ENCODE results near the gene RAB25. TPM values are rescaled to one million over a fixed set of nuclear protein-coding genes. Genes with fewer than 3 reads are reported as not detected.
"Not testable (repeated sequence)": the region's sequence is repeated elsewhere in the genome, so short reads cannot be mapped to it uniquely, and the experiment has no call there.

The RAB25 gene
- total RNA-seq = 11.9 TPM
- polyA plus RNA-seq = 28.2 TPM

- Histone ChIP-seq H3K36me3 (ENCODE audit: insufficient read depth) (no peaks in the 10 kb centered on the region), H3K27ac (ENCODE audit: low read depth) (peak within 1 kb of the TSS; percentile 43), H3K4me3 (ENCODE audit: low read depth, low read length) (peak within 1 kb of the TSS; percentile 22), H3K4me1 (ENCODE audit: insufficient read depth) (no peaks in the 10 kb centered on the region)
- WGBS = 41% methylated on average over 11 of the region's 11 CpGs
- peak; percentile 78 for DNase-seq (ENCODE audit: extremely low spot score)
Measured at GRCh38 chr1:156060937-156061636, at the start of gene RAB25. TSS of gene RAB25 (plus strand) at chr1:156061160. CDS start at chr1:156061401, 241 bp downstream.

DNA sequence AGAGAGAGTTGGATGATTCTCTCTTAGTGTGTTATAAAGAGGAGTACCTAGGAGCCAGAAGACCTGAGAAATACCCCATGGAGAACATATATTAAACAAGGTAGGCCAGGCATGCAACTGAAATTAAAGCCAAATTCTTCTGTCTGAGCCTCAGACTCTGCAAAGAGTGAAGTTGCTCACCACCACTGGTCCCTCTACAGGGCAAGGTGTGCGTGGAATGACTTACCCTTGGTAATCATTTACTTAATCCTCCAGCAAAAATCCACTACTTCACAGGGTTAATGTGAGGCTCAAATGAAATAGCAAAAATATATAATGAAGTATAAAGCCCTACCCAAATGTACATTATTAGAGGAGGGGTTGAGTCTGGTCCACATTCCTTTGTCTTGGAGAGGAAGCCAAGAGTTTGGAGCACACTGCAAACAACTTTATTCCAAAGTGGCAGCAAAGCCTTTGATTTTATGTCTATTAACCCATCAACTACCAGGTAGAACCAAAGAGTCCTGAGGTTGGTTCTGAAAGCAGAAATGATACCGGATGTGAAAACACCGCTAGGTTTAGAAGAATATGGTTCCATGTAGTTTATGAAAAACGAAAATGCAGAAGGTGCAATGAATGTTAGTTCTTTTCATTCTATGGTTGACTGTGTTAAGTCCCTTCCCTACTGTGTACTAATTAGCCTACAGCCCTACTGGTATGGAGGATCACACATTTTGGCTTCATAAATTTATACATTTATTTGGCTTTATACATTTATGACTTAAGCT, 48.7 kb upstream of the RAB25 start:
- H3K36me3 ChIP-seq (ENCODE audit: insufficient read depth) = peaks cover 10% of the 10 kb centered on the region

GRCh38 chr1:156014829-156015228, 46.1 kb upstream of the RAB25 start:
- WGBS = 92% methylated on average over 7 of the region's 7 CpGs
- H3K36me3 ChIP-seq (ENCODE audit: insufficient read depth) = peaks cover 8% of the 10 kb centered on the region

More for the DNA sequence above, 48.7 kb upstream of the RAB25 start:
- WGBS = 91% methylated on average over 4 of the region's 4 CpGs
- H3K4me3 ChIP-seq (ENCODE audit: low read depth, low read length) = no peak overlapping the region
- no peaks in the 10 kb centered on the region for H3K4me1 ChIP-seq (ENCODE audit: insufficient read depth)
- no peak overlapping the region for H3K27ac ChIP-seq (ENCODE audit: low read depth)
- DNase-seq (ENCODE audit: extremely low spot score) = no peak

DNA sequence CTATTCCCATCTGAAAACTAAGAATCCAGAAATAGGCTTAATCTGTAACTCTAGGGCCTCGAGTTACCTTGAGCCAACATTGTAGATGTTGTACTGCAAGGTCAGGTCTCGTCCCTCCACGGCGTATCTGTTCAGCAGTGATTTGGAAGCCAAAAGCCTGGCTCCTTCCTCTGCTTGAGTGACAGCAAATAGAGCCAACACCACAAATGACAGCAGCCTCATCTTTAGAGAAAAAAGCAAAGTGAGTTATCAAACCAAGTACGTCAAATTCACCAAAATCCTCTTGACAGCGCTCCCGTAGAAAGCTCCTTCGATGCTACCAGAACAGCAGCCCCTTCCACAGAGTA, 41.0 kb upstream of the RAB25 start:
- no peak for DNase-seq (ENCODE audit: extremely low spot score)
- WGBS = 50% methylated on average over 8 of the region's 8 CpGs
- no peak overlapping the region for H3K27ac ChIP-seq (ENCODE audit: low read depth)
- H3K4me3 ChIP-seq (ENCODE audit: low read depth, low read length) = peak overlapping the region; percentile 86
- H3K36me3 ChIP-seq (ENCODE audit: insufficient read depth) = peaks cover 3% of the 10 kb centered on the region
- H3K4me1 ChIP-seq (ENCODE audit: insufficient read depth) = no peaks in the 10 kb centered on the region

More at GRCh38 chr1:156014829-156015228, 46.1 kb upstream of the RAB25 start:
- Histone ChIP-seq H3K27ac (ENCODE audit: low read depth) (no peak overlapping the region), H3K4me3 (ENCODE audit: low read depth, low read length) (no peak overlapping the region), H3K4me1 (ENCODE audit: insufficient read depth) (no peaks in the 10 kb centered on the region)
- DNase-seq (ENCODE audit: extremely low spot score) = no peak

DNA sequence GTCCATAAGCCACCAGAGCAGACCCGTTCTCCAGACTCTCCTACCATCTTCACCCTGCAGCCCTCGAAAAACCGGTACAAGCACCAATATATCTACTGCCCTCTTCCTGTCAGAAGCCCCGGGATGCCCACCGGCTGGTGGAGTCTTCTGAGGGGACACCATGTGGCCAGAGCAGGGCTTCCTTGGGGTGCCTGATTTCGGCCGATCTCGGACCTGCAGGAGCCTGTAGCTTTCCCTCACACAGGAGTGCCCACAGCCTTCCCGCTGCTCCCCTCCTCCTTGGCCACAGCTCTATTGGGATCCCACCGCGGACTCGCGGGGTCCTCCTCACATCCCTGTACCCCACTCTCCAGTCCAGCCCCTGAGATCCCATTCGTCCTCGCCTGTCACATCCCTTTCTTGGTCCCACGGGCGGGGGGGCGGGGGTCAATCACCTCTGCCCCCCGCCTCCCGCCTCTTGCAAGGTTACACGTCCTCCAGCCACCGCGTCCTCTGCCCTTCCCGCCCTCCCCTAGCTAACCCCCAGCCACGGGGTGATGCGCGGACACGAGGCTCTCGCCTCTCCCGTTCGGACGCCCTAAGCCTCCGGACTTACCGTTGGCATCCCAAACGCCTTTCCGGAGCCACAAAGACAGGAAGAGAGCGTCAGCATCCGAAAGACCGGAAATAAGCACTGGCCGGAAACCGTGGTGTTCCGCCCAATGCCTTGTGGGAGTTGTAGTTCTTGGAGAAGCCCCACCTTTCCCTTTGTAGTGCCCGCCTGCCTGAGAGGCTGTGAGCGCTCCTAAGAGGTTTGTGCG, 40.5 kb upstream of the RAB25 start, which contains the start of gene SSR2:
Gene SSR2 (minus strand): TSS at position 659 of the 800 bp plus-strand sequence. CDS start 784 bp downstream, outside the sequence.
- H3K4me3 ChIP-seq (ENCODE audit: low read depth, low read length) = peak within 1 kb of the TSS; percentile 86
- WGBS = under 1% methylated on average over 45 of the region's 45 CpGs
- H3K4me1 ChIP-seq (ENCODE audit: insufficient read depth) = no peaks in the 10 kb centered on the region
- DNase-seq (ENCODE audit: extremely low spot score) = peak; percentile 89
- peaks cover 3% of the 10 kb centered on the region for H3K36me3 ChIP-seq (ENCODE audit: insufficient read depth)
- H3K27ac ChIP-seq (ENCODE audit: low read depth) = peak within 1 kb of the TSS; percentile 79

DNA sequence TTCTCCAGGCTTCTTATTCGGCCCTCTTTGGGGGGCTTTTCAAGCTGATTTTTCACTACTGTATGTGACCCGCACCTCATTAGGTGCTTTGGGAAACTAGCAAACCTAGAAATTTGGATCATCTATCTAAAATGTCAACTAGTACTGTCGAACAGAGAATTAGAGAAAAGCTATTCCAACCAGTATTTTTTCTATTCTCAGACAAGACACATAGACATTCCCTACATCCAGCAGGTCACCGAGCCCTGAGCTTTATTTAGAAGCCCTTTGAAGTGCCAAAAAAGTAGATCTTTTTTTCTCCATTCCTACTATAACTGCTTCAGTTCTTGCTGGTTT, 39.9 kb upstream of the RAB25 start:
- H3K36me3 ChIP-seq (ENCODE audit: insufficient read depth) = peaks cover 3% of the 10 kb centered on the region
- H3K4me1 ChIP-seq (ENCODE audit: insufficient read depth) = no peaks in the 10 kb centered on the region
- H3K27ac ChIP-seq (ENCODE audit: low read depth) = no peak overlapping the region
- H3K4me3 ChIP-seq (ENCODE audit: low read depth, low read length) = peak overlapping the region; percentile 86
- 5% methylated on average over 4 of the region's 4 CpGs for WGBS
- no peak for DNase-seq (ENCODE audit: extremely low spot score)

GRCh38 chr1:156021954-156022353, 39.0 kb upstream of the RAB25 start:
- Histone ChIP-seq H3K4me1 (ENCODE audit: insufficient read depth) (no peaks in the 10 kb centered on the region), H3K36me3 (ENCODE audit: insufficient read depth) (peaks cover 3% of the 10 kb centered on the region), H3K27ac (ENCODE audit: low read depth) (no peak overlapping the region), H3K4me3 (ENCODE audit: low read depth, low read length) (no peak overlapping the region)
- 81% methylated on average over 2 of the region's 2 CpGs for WGBS
- no peak for DNase-seq (ENCODE audit: extremely low spot score)

DNA sequence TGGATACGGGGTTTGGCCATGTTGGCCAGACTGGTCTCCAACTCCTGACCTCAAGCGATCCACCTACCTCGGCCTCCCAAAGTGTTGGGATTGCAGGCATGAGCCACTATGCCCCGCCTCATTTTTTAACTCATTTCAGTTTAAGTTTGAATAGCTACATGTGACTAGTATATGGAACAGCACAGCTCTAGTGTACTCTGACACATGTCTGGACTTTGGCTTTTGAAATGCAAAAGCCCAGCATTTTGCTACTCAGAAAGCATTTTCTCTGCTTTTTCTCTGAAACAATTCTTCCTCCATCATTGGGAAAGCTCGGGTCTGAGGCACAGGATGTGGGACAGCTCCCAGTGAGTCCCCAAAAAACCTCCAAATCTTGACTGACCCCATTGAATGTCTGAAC, 36.2 kb upstream of the RAB25 start:
- no peaks in the 10 kb centered on the region for H3K36me3 ChIP-seq (ENCODE audit: insufficient read depth)
- no peak overlapping the region for H3K27ac ChIP-seq (ENCODE audit: low read depth)
- WGBS = 80% methylated on average over 5 of the region's 5 CpGs
- H3K4me1 ChIP-seq (ENCODE audit: insufficient read depth) = no peaks in the 10 kb centered on the region
- DNase-seq (ENCODE audit: extremely low spot score) = no peak
- H3K4me3 ChIP-seq (ENCODE audit: low read depth, low read length) = no peak overlapping the region

DNA sequence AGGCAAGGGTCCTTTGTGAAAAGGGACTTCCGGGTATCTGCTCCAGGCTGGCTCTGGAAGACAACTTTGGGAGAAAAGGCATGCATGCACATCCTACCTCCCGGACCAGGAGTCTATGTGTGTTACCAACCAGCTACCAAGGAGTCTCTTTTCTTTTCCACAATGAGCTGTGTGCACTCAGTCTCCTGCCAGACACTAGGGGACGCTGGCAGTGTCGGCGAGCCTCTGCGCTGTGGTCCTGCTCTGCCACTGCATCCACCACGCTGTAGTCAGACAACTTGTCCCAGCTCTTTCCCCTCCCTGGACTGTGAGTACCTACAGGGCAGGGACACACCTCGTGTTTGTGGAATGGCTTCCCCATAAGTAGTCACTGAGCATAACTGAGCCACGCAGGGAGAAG, 35.1 kb upstream of the RAB25 start:
- no peak for DNase-seq (ENCODE audit: extremely low spot score)
- H3K36me3 ChIP-seq (ENCODE audit: insufficient read depth) = no peaks in the 10 kb centered on the region
- H3K27ac ChIP-seq (ENCODE audit: low read depth) = no peak overlapping the region
- WGBS = 17% methylated on average over 9 of the region's 9 CpGs
- H3K4me3 ChIP-seq (ENCODE audit: low read depth, low read length) = no peak overlapping the region
- no peaks in the 10 kb centered on the region for H3K4me1 ChIP-seq (ENCODE audit: insufficient read depth)

GRCh38 chr1:156026588-156026987, 34.4 kb upstream of the RAB25 start:
- H3K4me3 ChIP-seq (ENCODE audit: low read depth, low read length) = no peak overlapping the region
- no peaks in the 10 kb centered on the region for H3K36me3 ChIP-seq (ENCODE audit: insufficient read depth)
- H3K4me1 ChIP-seq (ENCODE audit: insufficient read depth) = no peaks in the 10 kb centered on the region
- H3K27ac ChIP-seq (ENCODE audit: low read depth) = no peak overlapping the region
- WGBS = 84% methylated on average over 4 of the region's 4 CpGs
- no peak for DNase-seq (ENCODE audit: extremely low spot score)

- 51% methylated on average over 6 of the region's 6 CpGs for WGBS
- Histone ChIP-seq H3K27ac (ENCODE audit: low read depth) (no peak overlapping the region), H3K36me3 (ENCODE audit: insufficient read depth) (peaks cover 2% of the 10 kb centered on the region), H3K4me1 (ENCODE audit: insufficient read depth) (no peaks in the 10 kb centered on the region), H3K4me3 (ENCODE audit: low read depth, low read length) (no peak overlapping the region)
- no peak for DNase-seq (ENCODE audit: extremely low spot score)
Measured at GRCh38 chr1:156033011-156033410, 27.9 kb upstream of the RAB25 start.

- WGBS = 88% methylated on average over 4 of the region's 4 CpGs
- not testable (repeated sequence) for H3K4me1 ChIP-seq (ENCODE audit: insufficient read depth); H3K27ac ChIP-seq (ENCODE audit: low read depth); H3K36me3 ChIP-seq (ENCODE audit: insufficient read depth); H3K4me3 ChIP-seq (ENCODE audit: low read depth, low read length); DNase-seq (ENCODE audit: extremely low spot score)
Measured at GRCh38 chr1:156034991-156035390, 26.0 kb upstream of the RAB25 start.

DNA sequence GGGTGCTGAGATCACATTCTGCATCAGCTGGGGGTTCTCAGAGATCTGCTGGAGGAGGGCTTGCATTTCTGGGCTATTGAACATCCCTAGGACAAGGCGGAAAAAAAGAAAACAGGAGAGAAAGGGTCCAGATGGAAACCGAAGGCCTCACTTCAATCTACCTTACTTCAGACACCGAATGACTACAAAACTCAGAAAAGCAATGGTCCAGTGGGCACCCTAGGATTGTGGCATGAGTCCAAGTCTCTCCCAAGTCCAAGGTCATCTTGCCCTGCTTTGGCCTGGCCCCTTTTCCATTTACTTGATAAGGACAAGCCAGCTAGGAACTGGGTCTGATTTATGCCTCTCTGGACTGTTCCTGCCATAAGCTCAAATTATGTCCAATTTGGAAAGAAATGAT, 18.1 kb upstream of the RAB25 start:
- 93% methylated on average over 3 of the region's 3 CpGs for WGBS
- H3K4me1 ChIP-seq (ENCODE audit: insufficient read depth) = no peaks in the 10 kb centered on the region
- no peaks in the 10 kb centered on the region for H3K36me3 ChIP-seq (ENCODE audit: insufficient read depth)
- no peak for DNase-seq (ENCODE audit: extremely low spot score)
- H3K27ac ChIP-seq (ENCODE audit: low read depth) = no peak overlapping the region
- H3K4me3 ChIP-seq (ENCODE audit: low read depth, low read length) = no peak overlapping the region
